Panc1 (cell line): Measurements from ENCODE around the gene EIF4G3.

Experiments
- CTCF ChIP-seq: fragments of 450-650 bp; IDR thresholded peaks from 2 replicates; pipeline ENCODE4 v1.5.1; 2017; ENCODE audit warnings: mild to moderate bottlenecking
- POLR2AphosphoS5 ChIP-seq: IDR thresholded peaks from 2 replicates; pipeline ENCODE4 v1.6.1; 2012; ENCODE audit warnings: mild to moderate bottlenecking, low read depth, low read length, moderate library complexity
- REST ChIP-seq, 2 experiments: IDR thresholded peaks; 2 replicates each; pipeline ENCODE4 v1.6.1; 2011 to 2012; ENCODE audit warnings: low read depth in 2 of 2, control low read depth in 1 of 2, low read length in 1 of 2, mild to moderate bottlenecking in 1 of 2, moderate library complexity in 1 of 2; ENCODE audit not compliant: insufficient read depth in 1 of 2

- no peak for TF ChIP-seq POLR2AphosphoS5
- TF ChIP-seq CTCF = no peak
- TF ChIP-seq REST (IDR thresholded peaks at IDR 0.05; ENCODE audit: insufficient read depth in 1 of 2, low read depth in 2 of 2, low read length in 1 of 2) = no peak
Observed at GRCh38 chr1:21097729-21098128, 79.0 kb downstream of the EIF4G3 start.
